ENCODE data around the gene FAM181A. TPM values are rescaled to one million over a fixed set of nuclear protein-coding genes. Genes with fewer than 3 reads are reported as not detected.

The FAM181A gene
- total RNA-seq, 1 experiment from 2014 or later = not detected

GRCh38 chr14:93946541-93947090 lies 19.5 kb downstream of the FAM181A start:
- TF ChIP-seq TCF7L2 (IDR thresholded peaks at IDR 0.05; ENCODE audit: low read depth, low read length) (no peak), SIN3A (IDR thresholded peaks at IDR 0.05; ENCODE audit: borderline replicate concordance, insufficient read depth, low read depth, low read length) (no peak), REST (IDR thresholded peaks at IDR 0.05; ENCODE audit: insufficient read depth in 1 of 2, low read depth in 2 of 2, low read length in 1 of 2) (no peak), POLR2AphosphoS5 (IDR thresholded peaks at IDR 0.05; ENCODE audit: low read depth, low read length) (no peak)
- TF ChIP-seq, protein P1, sequence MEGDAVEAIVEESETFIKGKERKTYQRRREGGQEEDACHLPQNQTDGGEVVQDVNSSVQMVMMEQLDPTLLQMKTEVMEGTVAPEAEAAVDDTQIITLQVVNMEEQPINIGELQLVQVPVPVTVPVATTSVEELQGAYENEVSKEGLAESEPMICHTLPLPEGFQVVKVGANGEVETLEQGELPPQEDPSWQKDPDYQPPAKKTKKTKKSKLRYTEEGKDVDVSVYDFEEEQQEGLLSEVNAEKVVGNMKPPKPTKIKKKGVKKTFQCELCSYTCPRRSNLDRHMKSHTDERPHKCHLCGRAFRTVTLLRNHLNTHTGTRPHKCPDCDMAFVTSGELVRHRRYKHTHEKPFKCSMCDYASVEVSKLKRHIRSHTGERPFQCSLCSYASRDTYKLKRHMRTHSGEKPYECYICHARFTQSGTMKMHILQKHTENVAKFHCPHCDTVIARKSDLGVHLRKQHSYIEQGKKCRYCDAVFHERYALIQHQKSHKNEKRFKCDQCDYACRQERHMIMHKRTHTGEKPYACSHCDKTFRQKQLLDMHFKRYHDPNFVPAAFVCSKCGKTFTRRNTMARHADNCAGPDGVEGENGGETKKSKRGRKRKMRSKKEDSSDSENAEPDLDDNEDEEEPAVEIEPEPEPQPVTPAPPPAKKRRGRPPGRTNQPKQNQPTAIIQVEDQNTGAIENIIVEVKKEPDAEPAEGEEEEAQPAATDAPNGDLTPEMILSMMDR (IDR thresholded peaks at IDR 0.05) = no peak
- no peak for ATAC-seq
- no TSS peak for BruUV-seq (replicated peaks)

DNA sequence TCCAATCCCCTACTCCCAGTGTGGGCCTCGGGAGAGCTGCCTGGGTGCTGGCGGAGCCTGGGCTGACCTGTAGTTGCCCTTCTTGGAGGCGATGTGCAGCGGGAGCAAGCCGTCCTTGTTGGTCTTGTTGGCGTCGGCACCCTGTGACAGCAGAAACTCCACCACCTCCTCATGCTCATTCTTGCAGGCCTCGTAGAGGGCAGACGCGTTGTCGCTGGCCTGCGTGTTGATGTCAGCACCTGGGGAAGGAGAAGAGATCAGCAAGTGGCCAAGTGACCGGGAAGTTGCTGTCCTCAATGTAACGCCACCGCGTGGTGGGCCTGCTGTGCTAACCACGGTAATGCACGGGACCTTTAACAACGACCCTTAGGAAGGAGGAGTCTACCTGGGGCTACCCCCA lies 20.1 kb downstream of the FAM181A start:
- intact Hi-C loops (cut with micrococcal nuclease; ENCODE audit: unreplicated experiment) = no loop called here
- TF ChIP-seq REST (IDR thresholded peaks at IDR 0.05; ENCODE audit: insufficient read depth in 1 of 2, low read depth in 2 of 2, low read length in 1 of 2) = no peak
- Histone ChIP-seq H3K36me3 (ENCODE audit: control insufficient read depth, insufficient read depth, low read length) (no peaks in the 10 kb centered on the region), H3K4me3 (ENCODE audit: low read depth in 2 of 2, low read length in 2 of 2) (no peak overlapping the region), H3K4me1 (ENCODE audit: control insufficient read depth, insufficient read depth, low read length) (peaks cover 11% of the 10 kb centered on the region), H3K27me3 (ENCODE audit: control insufficient read depth, insufficient read depth, low read length) (no peaks in the 10 kb centered on the region), H3K9me3 (ENCODE audit: control insufficient read depth, insufficient read depth, low read depth, low read length) (no peaks in the 10 kb centered on the region), H3K27ac (ENCODE audit: low read length) (no peak overlapping the region)
- DNase-seq (ENCODE audit: low read depth, low spot score) (no peak), ATAC-seq (no peak)
- POLR2A ChIA-PET = no interaction called here
- no TSS peak for BruUV-seq (replicated peaks)
- in situ Hi-C loops (cut with HindIII; ENCODE audit: low pct_unique_long_range_greater_than_20kb, low sequenced_read_pairs) = no loop called here
- CTCF ChIA-PET = no interaction called here

More at GRCh38 chr14:93946541-93947090, 19.5 kb downstream of the FAM181A start:
- H3K27ac ChIP-seq (ENCODE audit: low read length) = no peak overlapping the region
- no peaks in the 10 kb centered on the region for H3K36me3 ChIP-seq (ENCODE audit: control insufficient read depth, insufficient read depth, low read length)
- H3K9me3 ChIP-seq (ENCODE audit: control insufficient read depth, insufficient read depth, low read depth, low read length) = no peaks in the 10 kb centered on the region
- intact Hi-C loops (cut with micrococcal nuclease; ENCODE audit: unreplicated experiment) = no loop called here
- POLR2A ChIA-PET = no interaction called here
- CTCF ChIA-PET = no interaction called here
- peaks cover 15% of the 10 kb centered on the region for H3K4me1 ChIP-seq (ENCODE audit: control insufficient read depth, insufficient read depth, low read length)
- no peaks in the 10 kb centered on the region for H3K27me3 ChIP-seq (ENCODE audit: control insufficient read depth, insufficient read depth, low read length)
- in situ Hi-C loops (cut with HindIII; ENCODE audit: low pct_unique_long_range_greater_than_20kb, low sequenced_read_pairs) = no loop called here
- H3K4me3 ChIP-seq (ENCODE audit: low read depth in 2 of 2, low read length in 2 of 2) = no peak overlapping the region
- DNase-seq (ENCODE audit: low read depth, low spot score) = no peak

Measured in Panc1 (cell line).